GM21528 (cell line): ENCODE measurements around the gene GIMD1.
A peak's percentile ranks its signal among the peaks of the same experiment; 100 is the strongest.

Experiments
- ATAC-seq: cut with Tn5 transposase; IDR thresholded peaks from one replicate; pipeline ENCODE4 v1.9.1; 2021; ENCODE audit warnings: mild to moderate bottlenecking, moderate library complexity; ENCODE audit not compliant: unreplicated experiment, low FRiP score

The GIMD1 gene

DNA sequence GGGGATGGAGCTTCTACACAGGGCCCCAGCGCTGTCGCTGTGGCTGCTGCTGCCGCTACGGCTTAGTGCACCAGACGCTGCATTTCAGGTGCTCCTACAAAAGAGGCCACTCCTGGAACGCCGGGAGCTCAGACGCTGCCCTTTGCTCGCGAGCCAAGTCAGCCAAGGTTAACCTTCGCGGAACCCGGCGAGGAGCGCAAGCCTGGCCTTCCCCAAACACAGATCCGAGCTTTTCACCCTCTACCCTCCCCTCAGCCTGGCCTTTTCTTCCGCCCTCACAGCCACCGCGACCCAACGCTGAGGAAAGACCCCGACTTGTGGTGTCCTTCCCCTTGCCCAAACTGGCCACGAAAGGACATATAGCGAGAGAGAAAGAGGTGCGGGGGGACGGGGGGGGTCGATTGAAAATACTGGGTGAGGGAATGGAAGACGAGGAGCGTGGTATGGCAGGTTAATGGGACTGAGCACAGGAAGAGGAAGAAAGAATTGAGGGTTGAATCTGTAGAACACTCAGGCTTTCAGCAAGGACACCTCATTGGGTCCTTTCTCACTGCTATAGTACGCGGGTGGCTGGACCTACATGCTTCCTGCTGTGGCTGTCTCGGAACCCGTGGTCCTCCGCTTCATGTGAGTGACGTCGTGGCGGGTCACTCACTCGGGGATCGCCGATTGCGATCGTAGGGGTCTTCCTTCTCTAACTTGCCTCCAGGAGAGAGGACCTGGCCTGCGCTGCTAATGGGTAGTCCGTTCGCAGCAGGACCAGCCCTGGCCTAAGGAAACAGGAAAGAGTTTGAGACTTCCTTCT, 52.4 kb downstream of the GIMD1 start, which contains the start of the genes AIMP1 and TBCK:
Gene AIMP1, plus strand, starts transcription at position 583 of the 805 bp plus-strand sequence. CDS start 8,460 bp downstream, outside the sequence.
Gene TBCK, minus strand, starts transcription at position 242 of the 805 bp plus-strand sequence. CDS start 7,249 bp downstream, outside the sequence.
- ATAC-seq, result peak; percentile 91

DNA sequence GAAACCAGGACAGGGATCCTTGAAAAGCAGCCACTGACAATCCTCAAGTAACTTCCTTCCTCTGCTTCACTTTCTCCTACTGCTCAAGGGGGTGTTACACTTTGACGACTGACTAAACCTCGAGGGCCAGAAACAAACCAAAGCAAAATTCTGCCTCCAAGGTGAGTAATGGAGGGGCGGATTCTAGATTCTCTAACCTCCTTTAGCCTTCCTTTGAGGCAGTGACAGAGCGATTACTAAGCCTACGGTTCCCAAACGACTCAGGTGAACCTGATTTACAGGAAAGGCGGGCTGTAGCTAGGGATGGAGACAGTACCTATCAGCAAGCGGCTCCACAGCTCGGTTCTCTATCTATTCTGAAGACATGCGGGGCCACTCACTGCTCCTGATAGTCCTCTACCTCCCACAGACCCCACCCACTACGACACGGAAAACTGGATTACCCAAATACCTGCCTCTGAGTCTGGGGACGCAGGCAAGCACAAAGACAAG, 53.1 kb downstream of the GIMD1 start:
- peak; percentile 39 for ATAC-seq

DNA sequence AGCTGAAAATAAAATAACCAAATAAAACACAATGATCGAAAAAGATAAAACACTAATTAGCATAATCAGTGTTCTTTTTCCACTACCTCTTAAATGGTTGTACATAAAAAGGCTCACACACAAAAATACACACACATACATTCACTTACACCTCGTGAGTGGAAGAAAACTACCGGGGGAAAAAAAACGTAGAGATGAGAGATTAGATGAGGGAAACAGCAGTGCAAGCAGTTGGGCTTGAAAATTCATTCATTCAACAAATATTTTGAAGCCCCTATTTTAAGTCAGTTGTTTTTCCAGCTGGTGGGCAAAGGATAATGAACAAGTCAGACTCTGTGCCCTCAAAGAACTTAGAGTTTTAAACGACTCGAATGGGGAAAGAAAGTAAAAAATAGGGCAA, 53.6 kb downstream of the GIMD1 start:
- no peak for ATAC-seq

DNA sequence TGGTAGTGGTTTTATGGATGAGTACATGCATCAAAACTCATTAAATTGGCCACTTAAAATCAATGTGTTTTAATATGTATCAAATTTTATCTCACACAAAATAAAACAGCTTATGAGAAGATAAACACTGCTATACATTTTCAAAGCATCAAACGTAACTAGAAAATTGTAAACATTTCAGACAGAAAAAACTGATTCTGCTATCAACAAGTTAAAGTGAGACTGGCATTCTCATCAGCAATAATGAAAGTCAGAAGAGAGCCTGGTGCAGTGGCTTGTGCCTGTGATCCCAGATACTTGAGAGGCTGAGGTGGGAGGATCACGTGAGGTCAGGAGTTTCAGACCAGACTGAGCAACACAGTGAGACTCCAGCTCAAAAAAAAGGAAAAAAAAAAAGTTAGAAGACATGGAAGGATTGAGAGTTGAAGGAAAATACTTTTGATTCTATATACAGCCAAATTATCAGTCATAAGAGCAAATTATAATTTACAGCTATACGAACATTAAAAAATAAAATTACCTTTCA, 55.5 kb downstream of the GIMD1 start:
- ATAC-seq, result no peak

DNA sequence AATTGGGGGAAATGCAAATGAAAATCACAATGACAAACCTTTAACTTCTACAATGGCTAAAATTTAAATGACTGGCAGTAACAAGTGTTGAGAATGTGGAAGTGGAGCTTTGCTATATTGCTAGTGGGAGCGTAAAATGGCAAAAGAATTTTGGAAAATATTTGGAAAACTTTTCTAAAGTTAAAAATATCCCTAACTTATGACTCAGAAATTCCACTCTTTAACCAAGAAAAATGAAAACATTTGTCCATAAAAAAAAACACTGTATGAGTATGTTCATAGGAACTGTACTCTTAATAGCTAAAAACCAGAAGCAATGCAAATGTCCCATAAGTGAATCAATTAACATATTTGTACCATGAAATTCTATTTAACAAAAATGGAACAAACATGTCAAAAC, 56.2 kb downstream of the GIMD1 start:
- ATAC-seq, result no peak
